Measurements from ENCODE around the gene CFAP251.

CFAP251 gene

DNA sequence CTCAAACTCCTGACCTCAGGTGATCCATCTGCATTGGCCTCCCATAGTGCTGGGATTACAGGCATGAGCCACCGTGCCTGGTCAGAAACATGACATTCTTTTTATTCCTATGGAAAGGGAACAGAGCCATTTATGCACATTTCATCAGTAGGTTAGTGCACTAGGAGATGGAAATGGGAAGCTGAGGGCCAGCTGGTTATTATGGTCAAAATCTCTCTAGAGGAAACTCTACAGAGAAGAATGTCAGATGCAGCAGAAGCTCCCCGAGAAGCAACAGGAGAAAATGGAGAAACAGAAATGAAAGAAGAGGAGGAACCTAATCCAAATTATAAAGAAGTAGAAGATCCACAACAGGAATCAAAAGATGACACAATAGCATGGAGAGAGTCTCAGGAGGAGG lies 2.7 kb downstream of the CFAP251 start (continued):
- TF ChIP-seq REST (tag by site-specific recombination; IDR thresholded peaks at IDR 0.05) (no peak), YY2 (tag by site-specific recombination; IDR thresholded peaks at IDR 0.05) (no peak)

DNA sequence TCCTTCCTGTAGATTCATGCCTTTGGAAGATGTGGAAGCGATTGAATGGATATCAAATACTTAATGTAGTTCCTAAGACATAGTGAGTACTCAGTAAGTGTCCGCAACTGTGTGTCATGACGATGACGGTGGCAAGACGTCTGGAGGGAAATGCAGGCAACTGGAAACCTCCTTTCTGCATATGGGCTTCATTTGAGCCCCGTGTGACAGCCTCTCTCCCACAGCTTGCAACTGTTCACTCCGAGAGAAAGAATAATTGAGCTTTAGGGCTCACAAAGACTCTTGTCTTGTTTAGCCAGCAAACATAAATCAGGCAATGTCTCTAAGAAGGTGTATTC lies 6.9 kb downstream of the CFAP251 start:
- ChIA-PET POLR2A (interaction anchor here (0.5 kb wide), 1 partner anchor 28 kb away, joined by 3 read pairs; no protein-coding TSS in a partner anchor), CTCF (no interaction called here)
- TF ChIP-seq MYNN (tag by site-specific recombination; IDR thresholded peaks at IDR 0.05; ENCODE audit: borderline replicate concordance) (no peak), MZF1 (tag by site-specific recombination; IDR thresholded peaks at IDR 0.05; ENCODE audit: borderline replicate concordance) (no peak), ZNF184 (tag by site-specific recombination; IDR thresholded peaks at IDR 0.05) (no peak), ZNF530 (tag by site-specific recombination; IDR thresholded peaks at IDR 0.05; ENCODE audit: low read depth) (no peak), ZNF510 (tag by site-specific recombination; IDR thresholded peaks at IDR 0.05; ENCODE audit: insufficient replicate concordance) (no peak)
- H3K27ac ChIP-seq (ENCODE audit: extremely low read depth, low read depth, low read length): no peak overlapping the region
- H3K4me3 ChIP-seq (ENCODE audit: low read depth, low read length): no peak overlapping the region
- no peaks in the 10 kb centered on the region; a peak in 1 of 3 replicates for H3K36me3 ChIP-seq (ENCODE audit: control insufficient read depth in 2 of 2, insufficient read depth in 1 of 2, low read length in 2 of 2)
- no peaks in the 10 kb centered on the region for H3K9me3 ChIP-seq (ENCODE audit: control insufficient read depth, insufficient read depth, low read depth, low read length)
- no peaks in the 10 kb centered on the region for H3K4me1 ChIP-seq (ENCODE audit: control insufficient read depth, insufficient read depth, low read length)

GRCh38 chr12:121926874-121927706 lies 8.7 kb downstream of the CFAP251 start:
- POLR2A ChIA-PET: no interaction called here
- H3K27ac ChIP-seq (ENCODE audit: extremely low read depth, low read depth, low read length): no peak overlapping the region

More at GRCh38 chr12:121926874-121927706, 8.7 kb downstream of the CFAP251 start:
- Histone ChIP-seq H3K9me3 (ENCODE audit: control insufficient read depth, insufficient read depth, low read depth, low read length) (no peaks in the 10 kb centered on the region), H3K36me3 (ENCODE audit: control insufficient read depth in 2 of 2, insufficient read depth in 1 of 2, low read length in 2 of 2) (no peaks in the 10 kb centered on the region; a peak in 1 of 3 replicates), H3K4me3 (ENCODE audit: low read depth, low read length) (no peak overlapping the region), H3K4me1 (ENCODE audit: control insufficient read depth, insufficient read depth, low read length) (no peaks in the 10 kb centered on the region)
- CTCF ChIA-PET: interaction anchor here (0.6 to 0.7 kb wide), 3 partner anchors 32 to 409 kb away, joined by 3 read pairs; no protein-coding TSS in a partner anchor
- TF ChIP-seq ZNF549 (tag by site-specific recombination; IDR thresholded peaks at IDR 0.05) (no peak), ZBTB48 (tag by site-specific recombination; IDR thresholded peaks at IDR 0.05) (no peak), ZNF37A (tag by site-specific recombination; IDR thresholded peaks at IDR 0.05) (no peak), SP7 (tag by site-specific recombination; IDR thresholded peaks at IDR 0.05) (no peak), ZFP41 (tag by site-specific recombination; IDR thresholded peaks at IDR 0.05; ENCODE audit: borderline replicate concordance) (no peak), ZSCAN5A (tag by site-specific recombination; IDR thresholded peaks at IDR 0.05) (no peak), ZNF830 (tag by site-specific recombination; IDR thresholded peaks at IDR 0.05; ENCODE audit: low read depth) (no peak), ZBTB6 (tag by site-specific recombination; IDR thresholded peaks at IDR 0.05) (no peak), ZNF335 (tag by site-specific recombination; conservative IDR thresholded peaks at IDR 0.05) (no peak)
- TF ChIP-seq, protein P1, sequence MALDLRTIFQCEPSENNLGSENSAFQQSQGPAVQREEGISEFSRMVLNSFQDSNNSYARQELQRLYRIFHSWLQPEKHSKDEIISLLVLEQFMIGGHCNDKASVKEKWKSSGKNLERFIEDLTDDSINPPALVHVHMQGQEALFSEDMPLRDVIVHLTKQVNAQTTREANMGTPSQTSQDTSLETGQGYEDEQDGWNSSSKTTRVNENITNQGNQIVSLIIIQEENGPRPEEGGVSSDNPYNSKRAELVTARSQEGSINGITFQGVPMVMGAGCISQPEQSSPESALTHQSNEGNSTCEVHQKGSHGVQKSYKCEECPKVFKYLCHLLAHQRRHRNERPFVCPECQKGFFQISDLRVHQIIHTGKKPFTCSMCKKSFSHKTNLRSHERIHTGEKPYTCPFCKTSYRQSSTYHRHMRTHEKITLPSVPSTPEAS (tag by site-specific recombination; IDR thresholded peaks at IDR 0.05): no peak
